ENCODE data around the gene ZNF3.
A peak's percentile ranks its signal among the peaks of the same experiment; 100 is the strongest.

ZNF3 gene

GRCh38 chr7:100088621-100089457, 7.3 kb upstream of the ZNF3 start, which contains the start of gene COPS6:
TSS of gene COPS6 (plus strand) at chr7:100088969. CDS start at chr7:100088991, 22 bp downstream.
- peak; percentile 81 for DNase-seq (ENCODE audit: low spot score)

GRCh38 chr7:100088095-100088620, 6.6 kb upstream of the ZNF3 start:
- DNase-seq (ENCODE audit: low spot score), result no peak

- no peak for DNase-seq (ENCODE audit: low spot score)
Measured at GRCh38 chr7:100087055-100087750, 5.7 kb upstream of the ZNF3 start.

- no peak for DNase-seq (ENCODE audit: low spot score)
Measured at GRCh38 chr7:100085515-100085914, 4.0 kb upstream of the ZNF3 start.

DNA sequence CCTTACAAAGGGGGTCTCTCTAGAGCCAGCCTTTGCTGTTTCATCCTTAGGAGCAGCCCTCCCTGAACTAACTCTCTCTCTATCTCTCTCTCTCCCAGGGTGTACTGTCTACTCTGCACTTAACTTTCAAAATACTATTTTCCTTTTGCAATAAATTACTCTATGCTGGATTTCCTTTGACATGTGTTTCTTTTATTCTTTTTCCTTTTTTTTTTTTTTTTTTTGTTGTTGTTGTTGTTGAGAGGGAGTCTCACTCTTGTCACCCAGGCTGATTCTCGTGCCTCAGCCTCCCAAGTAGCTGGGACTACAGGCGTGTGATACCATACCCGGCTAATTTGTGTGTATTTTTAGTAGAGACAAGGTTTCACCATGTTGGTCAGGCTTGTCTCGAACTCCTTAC, 1.5 kb upstream of the ZNF3 start:
- no peak for DNase-seq (ENCODE audit: low spot score)

- DNase-seq (ENCODE audit: low spot score), result no peak
Measured at GRCh38 chr7:100080907-100081534, 502 bp downstream of the ZNF3 start.

DNA sequence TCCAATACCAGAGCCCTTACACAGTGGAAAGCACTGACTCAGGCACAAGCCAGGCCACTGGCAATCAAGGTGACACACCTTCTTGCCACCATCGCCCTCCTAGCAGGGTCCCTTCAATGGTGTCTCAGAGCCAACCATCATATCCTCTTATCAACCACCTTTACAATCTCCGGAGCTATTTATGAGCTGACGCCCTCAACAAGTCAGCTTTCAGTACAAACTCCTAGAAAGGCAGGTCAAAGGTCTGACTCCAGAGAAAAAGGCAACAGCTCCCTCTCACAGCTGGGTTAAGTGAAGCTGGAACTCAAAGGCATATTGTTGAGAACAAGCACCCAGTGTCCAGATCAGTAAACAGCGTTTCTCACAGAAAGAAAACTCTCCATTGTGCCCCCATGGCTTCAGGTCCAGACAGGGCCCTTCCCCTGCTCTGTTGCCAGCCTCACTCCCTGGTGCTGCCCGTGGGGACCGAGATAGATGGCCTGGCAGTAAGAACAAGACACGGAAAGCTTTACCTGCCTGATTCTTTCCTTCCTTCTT, 2.4 kb downstream of the ZNF3 start:
- DNase-seq (ENCODE audit: low spot score), result no peak

GRCh38 chr7:100077205-100077604, 4.3 kb downstream of the ZNF3 start:
- no peak for DNase-seq (ENCODE audit: low spot score)

DNA sequence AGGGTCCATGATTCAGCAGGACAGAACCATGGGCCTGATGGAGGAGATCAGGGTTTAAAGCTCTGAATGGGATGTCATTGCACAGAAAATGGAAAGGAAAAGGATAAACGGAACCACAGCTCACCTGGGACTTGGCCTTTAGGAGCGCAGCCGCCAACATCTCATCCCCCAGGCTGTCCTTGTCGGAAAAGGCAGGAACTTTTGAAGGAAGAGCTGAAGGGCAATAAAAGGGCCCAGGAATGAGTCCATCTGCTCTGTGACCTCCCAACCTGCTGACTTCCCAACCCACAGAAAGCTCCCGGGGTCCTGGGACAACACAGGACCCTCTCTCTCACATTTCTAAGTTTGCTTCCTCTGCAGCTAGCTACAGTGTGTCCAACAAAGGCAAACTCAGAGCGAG, 6.1 kb downstream of the ZNF3 start:
- DNase-seq (ENCODE audit: low spot score), result no peak

- DNase-seq (ENCODE audit: low spot score), result no peak
Measured at GRCh38 chr7:100074841-100075240, 6.7 kb downstream of the ZNF3 start.

DNA sequence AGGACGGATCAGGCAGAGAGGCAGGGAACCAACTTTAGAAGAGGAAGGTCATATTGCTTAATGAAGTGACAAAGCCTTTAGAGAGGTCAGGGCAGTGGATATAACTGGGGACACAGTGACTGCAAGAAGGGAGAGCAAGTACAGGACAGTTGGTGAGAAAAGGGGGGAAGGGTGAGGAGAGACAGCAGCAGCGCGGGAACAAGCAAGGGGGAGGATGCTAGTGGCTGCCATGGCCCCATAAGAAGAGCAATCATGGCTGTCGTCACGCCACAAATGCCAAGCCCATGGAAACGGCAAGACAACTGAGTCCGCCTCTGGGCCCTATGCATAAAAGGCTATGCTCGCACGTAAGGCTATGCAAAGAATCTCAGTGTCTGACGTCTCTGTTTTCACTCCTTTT, 9.1 kb downstream of the ZNF3 start:
- DNase-seq (ENCODE audit: low spot score), result no peak

DNA sequence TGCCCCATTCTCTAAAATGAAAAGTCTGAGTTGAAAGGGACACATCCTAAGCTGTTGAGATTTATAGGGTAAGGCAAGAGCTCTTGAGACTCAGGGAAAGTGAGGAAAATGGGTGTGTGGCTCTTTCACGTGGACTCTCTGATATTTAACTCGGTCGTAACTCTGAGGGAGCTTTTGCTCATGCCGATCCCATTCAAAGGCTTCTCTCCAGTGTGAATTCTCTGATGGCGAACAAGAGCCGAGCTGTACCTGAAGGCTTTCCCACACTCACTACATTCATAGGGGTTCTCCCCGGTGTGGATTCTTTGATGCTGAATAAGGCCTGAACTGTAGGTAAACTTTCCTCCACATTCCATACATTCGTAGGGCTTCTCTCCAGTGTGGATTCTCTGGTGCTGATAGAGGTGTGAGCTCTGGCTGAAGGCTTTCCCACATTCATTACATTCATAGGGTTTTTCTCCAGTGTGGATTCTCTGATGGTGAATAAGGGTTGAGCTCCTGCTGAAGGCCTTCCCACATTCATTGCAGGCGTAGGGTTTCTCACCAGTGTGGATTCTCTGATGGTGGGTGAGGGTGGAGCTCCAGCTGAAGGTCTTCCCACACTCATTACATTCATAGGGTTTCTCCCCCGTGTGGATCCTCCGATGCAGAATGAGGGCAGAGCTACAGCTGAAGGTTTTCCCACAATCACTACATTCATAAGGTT, 10.4 kb downstream of the ZNF3 start:
- no peak for DNase-seq (ENCODE audit: low spot score)

DNA sequence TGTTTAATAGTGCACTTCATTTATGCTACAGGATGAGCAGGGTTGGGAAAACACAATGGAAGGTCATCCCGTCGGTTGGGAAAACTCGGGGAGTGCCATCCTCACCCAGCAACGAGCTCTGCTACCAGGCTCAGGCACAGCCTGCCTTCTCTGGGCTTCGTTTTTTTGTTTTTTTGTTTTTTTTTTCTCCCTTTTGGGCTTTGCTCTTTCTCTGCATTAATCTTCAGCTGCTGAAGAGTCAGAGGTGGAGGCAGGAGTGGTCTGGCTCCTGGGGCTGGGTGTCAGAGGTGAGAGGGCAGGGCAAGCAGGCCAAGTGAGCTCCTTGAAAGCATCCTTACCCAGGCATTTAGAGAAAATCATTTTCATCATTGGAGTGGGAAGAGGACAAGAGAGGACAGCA, 11.5 kb downstream of the ZNF3 start:
- DNase-seq (ENCODE audit: low spot score), result no peak

GRCh38 chr7:100066953-100067352, 14.6 kb downstream of the ZNF3 start:
- no peak for DNase-seq (ENCODE audit: low spot score)

DNA sequence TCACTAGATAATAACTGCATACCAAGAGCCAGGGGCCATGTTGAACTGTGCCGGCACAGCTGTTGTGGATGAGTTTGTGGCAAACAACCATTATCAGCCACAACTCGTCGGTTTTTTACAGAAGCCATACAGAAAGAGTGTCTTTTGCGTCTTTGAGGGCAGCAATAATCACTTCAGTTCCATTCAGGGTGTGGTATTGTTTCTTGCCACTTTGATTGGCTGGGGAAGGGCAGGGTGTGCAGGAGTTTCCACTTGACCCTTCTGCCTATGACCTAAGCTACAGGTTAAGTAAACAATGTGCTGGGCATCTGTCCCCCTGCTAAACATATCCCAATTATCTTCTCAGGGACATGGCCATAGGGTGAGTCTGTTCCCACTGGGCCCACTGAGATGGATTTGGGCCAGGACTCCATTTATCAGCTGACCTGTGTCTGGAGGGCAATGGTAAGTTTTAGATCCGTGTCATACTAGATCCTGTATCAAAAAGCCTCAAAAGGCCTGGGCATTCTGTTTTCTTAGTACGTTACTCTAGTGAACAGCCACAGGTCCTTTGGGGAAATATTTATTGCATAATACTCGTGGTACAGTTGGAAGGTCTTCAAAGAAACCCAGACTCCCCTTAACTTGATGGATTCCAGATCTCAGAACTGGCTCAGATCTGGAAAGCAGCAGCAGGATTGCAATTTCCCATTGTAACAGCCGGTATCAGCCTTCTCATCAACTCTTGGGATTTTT, 15.9 kb downstream of the ZNF3 start:
- DNase-seq (ENCODE audit: low spot score), result peak; percentile 21

GRCh38 chr7:100064162-100064561, 17.4 kb downstream of the ZNF3 start:
- DNase-seq (ENCODE audit: low spot score), result no peak

DNA sequence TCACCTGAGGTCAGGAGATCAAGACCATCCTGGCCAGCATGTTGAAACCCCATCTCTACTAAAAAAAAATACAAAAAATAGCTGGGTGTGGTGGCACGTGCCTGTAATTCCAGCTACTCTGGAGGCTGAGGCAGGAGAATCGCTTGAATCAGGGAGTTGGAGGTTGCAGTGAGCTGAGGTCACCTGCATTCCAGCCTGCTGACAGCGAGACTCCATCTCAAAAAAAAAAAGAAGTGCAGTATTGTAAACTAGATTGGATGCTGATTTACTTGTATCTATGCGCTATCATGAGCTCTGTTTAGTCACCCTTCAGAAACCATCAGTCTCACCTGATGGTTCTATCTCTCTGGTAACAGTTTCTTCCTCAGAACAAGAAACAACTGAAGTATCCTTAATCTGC, 18.1 kb downstream of the ZNF3 start:
- no peak for DNase-seq (ENCODE audit: low spot score)

DNA sequence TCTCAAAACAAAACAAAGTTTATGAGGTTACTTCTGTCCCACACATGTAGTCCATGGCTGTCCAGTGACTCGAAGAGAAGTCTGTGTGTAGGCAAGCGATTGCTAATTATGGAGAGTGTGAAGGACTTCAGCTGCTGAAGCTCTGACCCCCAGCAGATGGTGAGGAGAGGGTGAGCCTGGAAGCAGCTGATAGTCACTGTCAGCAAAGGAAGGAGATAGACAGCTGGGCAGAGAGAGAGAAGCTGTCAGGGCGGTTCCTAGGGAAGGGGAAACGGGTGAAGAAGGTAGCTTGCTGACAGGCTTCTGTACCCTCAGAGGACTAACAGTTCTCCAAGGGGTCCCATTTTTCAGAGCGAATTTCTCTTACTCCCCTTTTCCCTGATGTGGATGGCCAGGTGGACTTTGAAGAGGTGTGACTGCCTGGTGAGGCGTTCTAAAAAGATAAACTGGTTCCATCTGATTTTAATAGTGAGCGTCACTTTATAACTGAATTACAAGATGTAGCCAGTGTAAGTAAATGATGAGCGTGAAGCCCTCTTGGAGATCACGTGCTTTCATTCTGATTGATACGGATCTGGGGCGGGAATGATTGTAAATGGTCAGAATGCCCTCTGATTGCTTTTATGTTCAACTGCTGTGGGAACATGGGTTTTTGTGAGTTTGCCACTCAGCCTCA, 19.9 kb downstream of the ZNF3 start:
- DNase-seq (ENCODE audit: low spot score), result peak; percentile 67

- no peak for DNase-seq (ENCODE audit: low spot score)
Measured at GRCh38 chr7:100059251-100059739, 22.2 kb downstream of the ZNF3 start.

DNA sequence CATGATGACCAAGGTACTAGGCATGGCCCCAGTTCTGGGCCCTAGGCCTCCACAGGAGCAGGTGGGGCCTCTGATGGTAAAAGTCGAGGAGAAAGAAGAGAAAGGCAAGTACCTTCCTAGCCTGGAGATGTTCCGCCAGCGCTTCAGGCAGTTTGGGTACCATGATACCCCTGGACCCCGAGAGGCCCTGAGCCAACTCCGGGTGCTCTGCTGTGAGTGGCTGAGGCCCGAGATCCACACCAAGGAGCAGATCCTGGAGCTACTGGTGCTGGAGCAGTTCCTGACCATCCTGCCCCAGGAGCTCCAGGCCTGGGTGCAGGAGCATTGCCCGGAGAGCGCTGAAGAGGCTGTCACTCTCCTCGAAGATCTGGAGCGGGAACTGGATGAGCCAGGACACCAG, 24.5 kb downstream of the ZNF3 start:
- no peak for DNase-seq (ENCODE audit: low spot score)
